Cerebellar nuclear complex (tissue), 1 donor: ENCODE results near the gene OPRL1.
"Not testable (repeated sequence)": the region's sequence is repeated elsewhere in the genome, so short reads cannot be mapped to it uniquely, and the experiment has no call there.

Source experiments
- DNase-seq, 2 experiments: peaks; one replicate each; lab custom pipeline; 2025; lab: John Stamatoyannopoulos, UW

Gene OPRL1

DNA sequence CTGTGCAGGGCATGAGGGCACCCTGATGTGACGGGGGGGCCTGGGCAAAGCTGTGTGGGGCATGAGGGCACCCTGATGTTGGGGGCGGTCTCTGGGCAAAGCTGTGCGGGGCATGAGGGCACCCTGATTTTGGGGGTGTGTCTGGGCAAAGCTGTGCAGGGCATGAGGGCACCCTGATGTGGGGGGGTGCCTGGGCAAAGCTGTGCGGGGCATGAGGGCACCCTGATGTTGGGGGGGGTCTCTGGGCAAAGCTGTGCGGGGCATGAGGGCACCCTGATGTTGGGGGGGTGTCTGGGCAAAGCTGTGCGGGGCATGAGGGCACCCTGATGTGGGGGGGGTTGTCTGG, 37.5 kb downstream of the OPRL1 start:
- DNase-seq = not testable (repeated sequence)

DNA sequence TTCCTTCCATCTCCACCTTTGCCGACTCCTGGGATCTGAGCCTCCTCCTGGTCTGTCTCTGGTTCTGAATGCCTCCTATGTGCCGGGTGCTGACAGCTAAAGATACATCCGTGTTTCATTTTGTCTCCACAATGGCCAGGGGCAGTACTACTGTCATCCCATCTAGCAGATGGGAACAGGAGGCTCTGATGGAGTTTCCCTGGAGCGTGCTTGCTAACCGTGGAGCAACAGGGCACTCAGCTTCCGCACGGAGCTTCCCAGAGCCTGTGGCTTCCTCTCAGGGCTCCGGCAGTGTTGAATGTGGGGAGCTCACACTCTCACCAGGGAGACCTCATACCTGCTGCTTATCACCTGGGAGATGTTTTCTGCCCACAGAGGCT, 39.4 kb downstream of the OPRL1 start:
- DNase-seq = no peak

DNA sequence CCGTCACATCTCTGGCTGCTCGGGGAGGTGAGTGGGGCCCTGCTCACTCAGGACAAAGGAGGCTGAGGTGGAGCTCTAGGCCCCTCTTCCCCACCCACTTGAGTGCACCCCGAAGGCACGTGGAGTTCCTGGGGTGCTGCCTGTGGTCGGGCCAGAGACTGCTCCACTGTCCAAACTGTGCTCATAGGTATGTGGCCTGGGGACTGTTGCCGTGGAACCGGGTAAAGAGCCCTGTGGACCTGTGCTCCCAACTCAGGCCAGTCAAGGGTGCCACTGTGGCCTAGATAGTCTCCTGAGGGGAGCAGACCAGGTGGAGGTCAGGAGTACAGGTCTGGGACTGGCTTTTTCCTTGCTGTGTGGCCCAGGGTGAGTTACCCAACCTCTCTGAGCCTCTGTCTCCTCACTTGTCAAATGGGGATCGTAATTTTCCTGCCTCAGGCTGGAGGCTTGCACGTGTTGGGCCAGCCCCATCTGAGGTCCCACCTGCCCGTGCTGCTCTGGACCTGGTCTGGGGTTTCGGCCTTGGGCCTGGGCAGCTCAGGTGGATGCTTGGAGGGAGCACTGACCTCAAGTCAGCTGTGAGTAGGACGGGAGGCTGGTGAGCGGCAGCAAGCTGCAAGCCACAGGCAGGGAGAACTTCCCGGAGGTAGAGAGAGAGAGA, 39.9 kb downstream of the OPRL1 start:
- no peak for DNase-seq

DNA sequence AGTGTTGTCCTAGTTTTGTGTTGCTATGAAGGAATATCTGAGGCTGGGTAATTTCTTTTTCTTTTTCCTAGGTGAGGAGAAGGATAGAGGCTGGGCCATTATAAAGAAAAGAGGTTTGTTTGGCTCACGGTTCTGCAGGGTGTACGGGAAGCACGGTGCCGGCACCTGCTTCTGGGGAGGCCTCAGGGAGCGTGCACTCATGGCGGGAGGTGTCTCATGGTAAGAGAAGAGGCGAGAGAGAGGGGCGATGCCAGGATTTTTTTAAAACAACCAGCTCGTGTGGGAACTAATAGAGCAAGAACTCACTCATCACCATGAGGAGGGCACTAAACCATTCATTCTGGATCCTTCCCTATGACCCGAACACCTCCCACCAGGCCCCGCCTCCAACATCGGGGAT, 41.7 kb downstream of the OPRL1 start:
- no peak for DNase-seq

DNA sequence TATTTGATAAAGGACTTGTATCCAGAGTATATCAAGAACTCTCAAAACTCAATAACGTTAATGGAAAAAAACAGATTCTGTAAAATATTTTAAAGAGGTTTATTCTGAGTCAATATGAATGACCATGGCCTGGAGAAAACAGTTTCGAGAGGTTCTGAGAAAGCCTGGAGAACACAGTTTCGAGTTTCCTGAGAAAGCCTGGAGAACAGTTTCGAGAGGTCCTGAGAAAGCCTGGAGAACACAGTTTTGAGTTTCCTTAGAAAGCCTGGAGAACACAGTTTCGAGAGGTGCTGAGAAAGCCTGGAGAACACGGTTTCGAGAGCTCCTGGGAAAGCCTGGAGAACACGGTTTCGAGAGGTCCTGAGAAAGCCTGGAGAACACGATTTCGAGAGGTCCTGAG, 43.0 kb downstream of the OPRL1 start:
- not testable (repeated sequence) for DNase-seq

DNA sequence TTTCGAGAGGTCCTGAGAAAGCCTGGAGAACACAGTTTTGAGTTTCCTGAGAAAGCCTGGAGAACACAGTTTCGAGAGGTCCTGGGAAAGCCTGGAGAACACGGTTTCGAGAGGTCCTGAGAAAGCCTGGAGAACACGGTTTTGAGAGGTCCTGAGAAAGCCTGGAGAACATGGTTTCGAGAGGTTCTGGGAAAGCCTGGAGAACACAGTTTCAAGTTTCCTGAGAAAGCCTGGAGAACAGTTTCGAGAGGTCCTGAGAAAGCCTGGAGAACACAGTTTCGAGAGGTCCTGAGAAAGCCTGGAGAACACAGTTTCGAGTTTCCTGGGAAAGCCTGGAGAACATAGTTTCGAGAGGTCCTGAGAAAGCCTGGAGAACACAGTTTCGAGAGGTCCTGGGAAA, 43.6 kb downstream of the OPRL1 start:
- not testable (repeated sequence) for DNase-seq

DNA sequence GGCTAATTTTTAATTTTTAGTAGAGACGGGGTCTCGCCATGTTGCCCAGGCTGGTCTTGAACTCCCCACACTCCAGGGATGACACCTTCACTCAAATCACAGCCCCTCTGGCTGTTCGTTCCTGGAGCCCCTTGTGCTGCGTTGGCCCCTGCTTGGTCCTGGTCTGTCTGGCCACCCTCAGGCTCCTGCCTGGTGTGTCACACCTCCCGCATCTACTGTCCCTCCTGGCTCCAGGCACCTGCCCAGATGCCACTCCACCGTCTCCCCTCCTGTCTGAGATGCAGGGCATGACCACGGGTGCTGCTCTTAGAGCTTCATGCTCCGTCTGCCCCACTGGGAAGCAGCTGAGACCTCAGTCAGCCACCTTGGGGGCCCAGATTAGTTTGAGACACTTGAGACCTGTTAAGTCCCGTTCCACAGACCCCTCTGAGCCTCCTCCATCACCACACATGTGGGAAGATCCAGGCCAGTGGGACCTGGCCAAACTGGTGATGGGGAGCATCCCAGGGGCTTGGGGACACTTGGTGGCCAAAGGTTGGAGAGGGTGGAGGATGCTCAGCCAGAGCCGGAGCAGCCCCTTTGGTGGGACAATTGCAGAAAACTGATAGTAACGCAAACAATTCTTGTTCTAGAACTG, 49.4 kb downstream of the OPRL1 start:
- DNase-seq = no peak

DNA sequence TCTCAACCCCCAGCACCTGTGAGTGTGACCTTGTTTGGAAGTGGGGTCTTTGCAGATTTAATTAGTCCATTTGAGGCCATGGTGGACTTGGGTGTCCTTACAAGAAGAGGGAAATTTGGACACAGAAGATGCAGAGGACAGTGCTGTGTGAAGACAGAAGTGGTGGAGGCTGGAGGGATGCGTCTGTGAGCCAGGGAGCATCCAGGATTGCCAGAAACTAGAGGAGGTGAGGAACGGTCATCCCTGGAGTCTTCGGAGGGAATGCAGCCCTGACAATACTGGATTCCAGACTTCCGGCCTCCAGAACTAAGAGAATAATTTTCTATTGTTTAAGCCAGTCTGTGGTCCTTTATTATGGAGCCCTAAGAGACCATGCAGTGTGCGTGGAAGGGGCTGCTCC, 50.4 kb downstream of the OPRL1 start:
- no peak for DNase-seq

DNA sequence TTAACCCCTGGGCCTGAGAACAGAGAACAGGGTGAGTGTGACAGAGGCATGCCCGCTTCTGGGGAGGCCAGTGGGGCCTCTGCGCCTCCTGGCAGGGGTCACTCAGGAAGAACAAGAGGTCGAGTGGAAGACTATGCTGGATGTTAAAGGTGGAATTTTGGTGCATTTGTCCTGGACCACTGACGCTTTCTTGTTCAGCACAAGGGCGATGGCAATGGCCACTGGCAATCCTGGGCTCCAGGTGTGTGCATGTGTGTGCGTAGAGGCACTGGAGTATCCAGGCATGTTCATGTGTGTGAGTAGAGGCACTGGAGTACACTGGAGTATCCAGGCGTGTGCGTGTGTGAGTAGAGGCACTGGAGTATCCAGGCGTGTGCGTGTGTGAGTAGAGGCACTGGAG, 51.0 kb downstream of the OPRL1 start:
- no peak for DNase-seq

DNA sequence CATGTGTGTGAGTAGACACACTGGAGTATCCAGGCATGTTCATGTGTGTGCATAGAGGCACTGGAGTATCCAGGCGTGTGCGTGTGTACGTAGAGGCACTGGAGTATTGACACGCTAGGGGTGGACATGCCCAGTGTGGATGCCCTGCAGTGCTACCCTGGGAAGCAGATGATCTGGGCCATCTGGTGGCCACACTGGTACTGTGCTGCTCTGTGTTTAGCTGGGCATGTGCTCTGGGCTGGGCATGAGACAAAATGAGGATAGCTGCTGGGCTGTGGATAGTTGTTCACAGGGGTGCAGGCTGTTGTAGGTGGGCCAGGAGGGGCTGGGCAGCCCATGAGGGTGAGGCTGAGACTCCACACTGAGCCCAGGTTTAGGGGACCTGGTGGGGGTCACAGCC, 51.5 kb downstream of the OPRL1 start:
- DNase-seq = no peak

DNA sequence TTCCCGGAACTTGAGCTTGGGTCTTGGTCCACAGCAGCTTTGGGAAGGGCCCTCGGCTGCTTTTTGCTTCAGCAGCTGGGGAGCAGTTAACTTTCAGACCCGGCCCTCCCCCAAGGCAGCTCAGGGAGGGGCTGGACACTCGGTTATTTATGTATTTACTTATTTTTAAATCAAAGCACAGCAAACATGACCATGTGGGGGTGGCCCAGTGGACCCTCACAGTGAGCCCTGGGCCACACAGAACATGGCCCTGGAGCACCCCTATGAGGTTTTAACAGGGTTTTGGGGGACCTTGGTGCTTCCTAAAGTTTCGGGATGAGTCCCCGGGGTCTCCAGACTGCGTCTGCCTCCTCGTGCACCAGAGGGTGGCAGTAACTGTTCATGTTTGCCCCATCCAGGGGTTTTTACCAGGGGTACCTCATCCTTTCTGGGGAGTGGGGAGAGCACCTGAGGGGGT, 54.1 kb downstream of the OPRL1 start:
- DNase-seq = no peak

DNA sequence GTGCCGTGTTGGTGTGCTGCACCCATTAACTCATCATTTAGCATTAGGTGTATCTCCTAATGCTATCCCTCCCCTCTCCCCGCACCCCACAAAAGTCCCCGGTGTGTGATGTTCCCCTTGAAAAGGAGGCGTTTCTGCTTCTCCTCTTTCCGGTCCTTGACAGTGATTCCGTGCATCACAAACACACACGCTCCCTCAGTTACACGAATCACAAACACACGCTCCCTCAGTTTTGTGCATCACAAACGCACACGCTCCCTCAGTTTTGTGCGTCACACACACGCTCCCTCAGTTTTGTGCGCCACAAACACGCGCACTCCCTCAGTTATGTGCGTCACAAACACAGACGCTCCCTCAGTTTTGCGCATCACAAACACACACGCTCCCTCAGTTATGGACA, 54.9 kb downstream of the OPRL1 start:
- not testable (repeated sequence) for DNase-seq

DNA sequence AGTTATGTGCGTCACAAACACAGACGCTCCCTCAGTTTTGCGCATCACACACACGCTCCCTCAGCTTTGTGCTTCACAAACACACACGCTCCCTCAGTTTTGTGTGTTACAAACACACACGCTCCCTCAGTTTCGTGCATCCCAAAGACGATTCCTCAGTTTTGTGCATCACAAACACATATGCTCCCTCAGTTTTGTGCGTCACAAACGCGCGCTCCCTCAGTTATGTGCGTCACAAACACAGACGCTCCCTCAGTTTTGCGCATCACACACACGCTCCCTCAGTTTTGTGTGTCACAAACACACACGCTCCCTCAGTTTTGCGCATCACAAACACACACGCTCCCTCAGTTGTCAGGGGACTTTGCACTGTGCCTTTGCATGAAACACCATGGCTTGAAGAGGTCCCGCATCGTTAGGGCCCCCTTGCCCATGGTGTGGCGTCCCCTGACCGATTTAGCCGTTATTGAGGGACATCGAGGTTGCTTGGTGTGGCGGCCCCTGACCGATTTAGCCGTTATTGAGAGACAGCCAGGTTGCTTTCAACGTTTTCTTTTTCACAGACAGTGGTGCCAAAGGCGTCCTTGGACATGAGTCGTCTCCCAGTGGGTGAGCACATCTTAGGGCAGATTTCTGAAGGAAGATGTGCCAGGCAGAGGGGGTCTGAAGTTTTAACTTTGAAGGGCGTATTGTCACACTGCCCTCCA, 56.3 kb downstream of the OPRL1 start:
- DNase-seq = no peak

DNA sequence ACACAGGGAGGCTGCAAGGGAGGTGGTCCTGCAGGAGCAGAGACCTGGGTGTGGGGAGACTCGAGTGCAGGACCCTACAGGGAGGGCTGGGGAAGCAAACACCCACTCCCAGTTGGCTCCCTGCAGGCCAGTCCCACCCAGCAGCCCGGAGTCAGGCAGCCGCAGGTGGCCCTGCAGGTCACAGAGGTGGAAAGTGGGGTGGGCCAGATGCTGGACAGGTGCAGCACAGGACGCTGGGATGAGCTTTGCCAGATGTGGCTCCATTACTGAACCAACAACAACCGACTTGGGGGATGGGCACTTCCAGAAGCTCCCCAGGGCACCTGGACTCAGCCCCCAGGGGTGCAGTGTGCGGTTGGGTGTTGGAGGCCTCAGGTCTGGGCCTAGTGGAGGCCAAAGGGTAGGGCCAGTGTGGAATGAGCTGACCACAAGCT, 57.7 kb downstream of the OPRL1 start:
- DNase-seq = no peak

DNA sequence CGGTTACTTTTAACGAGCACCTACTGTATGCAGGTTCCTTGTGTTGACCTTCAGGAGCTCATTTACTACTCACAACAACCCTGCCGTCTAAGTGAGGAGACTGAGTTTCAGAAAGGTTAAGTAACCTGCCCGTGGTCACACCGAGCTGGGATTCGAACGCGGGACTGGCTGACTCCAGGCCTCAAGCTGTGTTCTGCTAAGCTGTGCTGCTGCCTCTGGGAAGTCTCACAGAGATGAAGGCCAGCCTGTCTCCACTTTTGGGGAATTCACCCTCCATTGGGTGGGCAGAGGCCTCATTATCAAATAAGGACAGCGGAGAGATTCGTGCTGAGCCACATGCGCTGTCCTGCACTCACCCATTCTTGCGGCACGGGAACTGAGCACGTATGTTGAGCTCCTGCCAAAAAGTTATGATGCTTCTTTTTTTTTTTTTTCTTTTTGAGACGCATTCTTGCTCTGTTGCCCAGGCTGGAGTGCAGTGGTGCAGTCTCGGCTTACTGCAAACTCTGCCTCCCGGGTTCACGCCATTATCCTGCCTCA, 58.5 kb downstream of the OPRL1 start:
- DNase-seq = no peak

DNA sequence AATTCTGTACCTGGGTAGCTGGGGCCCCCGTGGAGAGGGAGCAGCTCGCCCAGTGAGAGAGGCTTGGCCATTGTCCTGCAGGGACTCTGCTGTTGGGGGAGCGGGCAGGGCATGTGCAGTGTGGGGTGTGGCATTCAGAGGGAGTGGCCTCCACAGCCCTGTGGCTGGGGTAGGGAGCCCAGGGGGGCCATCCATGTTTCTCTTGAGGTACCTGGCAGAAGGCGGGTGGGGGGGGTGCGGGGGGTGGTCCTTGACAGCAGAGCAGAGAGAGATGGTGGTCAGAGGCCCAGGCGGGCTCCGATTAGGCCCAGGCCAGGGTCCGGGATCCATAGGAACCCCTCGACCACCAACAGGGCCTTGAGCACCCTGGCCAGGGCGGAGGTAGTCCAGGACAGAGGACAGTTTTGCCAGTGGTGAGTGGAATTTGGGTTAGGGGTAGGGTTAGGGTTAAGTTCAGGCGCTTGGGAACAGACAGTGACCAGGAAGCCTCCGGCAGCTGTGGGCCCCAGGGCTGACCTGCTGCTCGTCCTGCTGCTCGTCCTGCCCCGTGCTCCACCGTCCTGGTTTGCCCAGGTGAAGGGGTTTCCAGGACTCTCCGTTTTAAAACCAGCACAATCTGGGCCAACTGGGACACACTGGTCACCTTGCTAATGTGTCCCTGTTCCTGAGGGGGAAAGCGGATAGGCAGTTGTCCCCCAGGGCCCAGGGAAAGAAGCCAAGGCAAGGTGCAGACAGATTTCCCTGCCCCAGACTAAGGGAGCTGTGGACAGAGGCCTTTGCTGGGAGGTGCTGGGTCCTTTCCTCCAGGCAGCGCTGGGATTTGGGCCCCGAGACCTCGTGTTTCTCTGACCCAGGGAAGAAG, 59.5 kb downstream of the OPRL1 start:
- no peak for DNase-seq

DNA sequence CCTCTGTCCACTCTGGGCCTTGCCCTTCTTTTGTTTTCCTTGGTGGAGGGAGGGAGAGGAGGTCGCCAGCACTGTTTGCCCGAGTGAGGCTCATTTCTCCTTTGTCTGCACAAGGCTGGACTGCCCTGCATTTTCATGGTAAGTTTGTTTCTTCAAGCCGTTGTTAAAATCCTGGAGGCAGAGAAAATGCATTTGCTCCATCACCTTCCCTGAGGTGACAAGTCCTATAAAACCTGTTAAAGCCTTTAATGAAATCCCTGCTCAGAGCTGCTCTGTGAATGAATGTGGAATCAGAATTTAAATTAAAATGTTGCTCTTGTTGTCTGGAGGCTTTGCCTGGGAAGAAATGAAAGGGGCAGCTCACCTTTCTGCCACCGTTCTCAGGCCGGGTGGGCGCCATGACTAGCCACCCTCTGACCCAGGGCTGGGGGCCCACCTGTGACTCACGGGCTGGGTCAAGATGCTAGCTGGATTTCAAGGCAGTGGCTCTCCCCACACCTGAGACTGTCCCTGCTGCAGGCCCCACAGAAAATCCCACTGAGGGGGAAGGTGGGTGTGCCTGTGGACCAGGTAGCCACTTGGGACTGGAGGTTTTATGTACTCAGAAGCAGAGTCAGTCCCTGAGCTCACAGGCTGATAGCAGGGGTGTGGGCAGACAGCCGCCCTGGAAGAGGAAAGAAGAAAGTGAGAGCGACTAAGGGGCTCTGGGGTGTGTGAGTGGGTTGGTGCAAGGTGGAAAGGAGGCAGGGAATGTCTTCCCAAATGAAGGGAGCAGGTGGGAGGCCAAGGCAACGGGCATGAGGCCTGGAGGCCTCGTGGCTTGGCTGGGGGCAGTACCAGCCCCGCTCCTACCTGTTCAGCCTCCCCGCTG, 60.4 kb downstream of the OPRL1 start:
- no peak for DNase-seq

DNA sequence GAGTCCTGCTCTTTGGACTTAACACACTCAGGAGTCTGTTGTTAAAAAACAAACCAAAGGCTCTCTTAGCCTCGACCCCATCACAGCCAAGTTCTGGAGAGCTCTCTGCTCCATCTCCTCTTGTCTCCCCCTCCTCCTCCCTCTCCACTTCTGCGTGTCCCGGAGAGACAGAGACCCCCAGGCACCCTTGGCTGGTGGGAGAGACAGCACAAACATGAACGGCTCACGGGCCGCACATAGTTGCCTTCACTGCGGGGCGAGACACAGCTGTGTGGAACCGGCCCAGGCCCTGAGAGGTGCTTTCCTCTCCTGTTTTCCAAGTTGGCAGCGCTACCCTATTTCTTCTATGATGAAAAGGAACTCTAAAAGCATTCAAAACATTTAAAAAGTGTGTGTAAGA, 61.1 kb downstream of the OPRL1 start:
- no peak for DNase-seq

DNA sequence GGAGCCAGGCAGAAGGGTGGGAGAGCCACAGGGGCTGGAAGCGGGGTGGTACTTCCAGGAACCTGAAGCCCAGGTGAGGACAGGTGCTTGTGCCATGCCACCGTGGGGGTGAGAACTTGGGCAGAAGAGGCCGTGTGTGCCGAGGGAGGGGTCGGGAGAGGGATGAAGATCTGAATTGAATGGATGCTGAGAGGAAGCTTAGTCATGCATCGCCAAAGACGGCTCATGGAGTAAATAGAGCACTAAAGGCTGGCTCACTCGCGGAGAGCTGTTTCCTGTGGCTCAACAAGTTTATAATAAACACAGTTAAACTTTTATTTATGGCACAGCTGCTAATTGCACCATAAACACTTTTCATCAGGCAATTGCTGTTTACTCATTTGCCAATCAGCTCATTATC, 62.7 kb downstream of the OPRL1 start:
- no peak for DNase-seq

DNA sequence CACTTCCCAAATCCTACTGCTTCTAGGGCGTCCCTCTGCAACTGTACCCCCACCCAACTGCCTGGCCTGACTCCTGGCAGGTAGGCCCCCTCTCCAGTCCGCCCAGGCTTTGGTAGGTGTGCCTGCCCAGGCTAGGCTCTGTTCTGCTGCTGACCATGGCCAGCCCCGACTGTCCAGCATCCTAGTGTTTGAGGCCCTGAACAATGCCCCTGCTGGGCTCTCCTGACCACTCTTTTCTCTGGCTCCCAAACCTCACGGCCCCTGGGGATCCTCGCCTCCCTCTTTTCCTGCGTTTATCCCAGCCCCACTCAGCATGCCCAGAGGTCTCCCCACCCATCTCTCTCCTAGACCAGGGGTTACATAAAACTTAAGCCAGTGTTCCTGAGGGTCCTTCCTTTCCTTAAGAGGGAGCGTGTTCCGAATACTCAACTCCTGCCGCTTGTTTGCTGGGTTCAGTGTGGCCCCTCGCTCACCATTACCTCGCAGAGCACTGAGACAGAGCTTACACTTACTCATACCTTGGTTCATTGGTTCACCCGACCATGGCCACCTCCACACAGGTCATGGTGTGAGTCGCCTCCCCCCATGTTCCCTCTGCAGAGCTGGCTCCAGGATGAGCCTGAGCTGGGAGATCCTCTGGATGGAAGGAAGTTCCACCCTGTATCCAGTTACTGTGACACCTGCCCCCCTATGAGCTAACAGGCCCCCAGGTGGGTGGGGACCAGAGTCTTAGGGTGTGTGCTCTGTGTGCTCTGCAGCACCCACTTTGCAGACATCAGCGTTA, 63.3 kb downstream of the OPRL1 start:
- DNase-seq = no peak
